Fibroblast of skin of back (primary cell): ENCODE measurements around the gene RAB15.

Experiments
- DNase-seq: peaks from one replicate; pipeline ENCODE4 v3.0.0-alpha.2; 2013

RAB15 gene

DNA sequence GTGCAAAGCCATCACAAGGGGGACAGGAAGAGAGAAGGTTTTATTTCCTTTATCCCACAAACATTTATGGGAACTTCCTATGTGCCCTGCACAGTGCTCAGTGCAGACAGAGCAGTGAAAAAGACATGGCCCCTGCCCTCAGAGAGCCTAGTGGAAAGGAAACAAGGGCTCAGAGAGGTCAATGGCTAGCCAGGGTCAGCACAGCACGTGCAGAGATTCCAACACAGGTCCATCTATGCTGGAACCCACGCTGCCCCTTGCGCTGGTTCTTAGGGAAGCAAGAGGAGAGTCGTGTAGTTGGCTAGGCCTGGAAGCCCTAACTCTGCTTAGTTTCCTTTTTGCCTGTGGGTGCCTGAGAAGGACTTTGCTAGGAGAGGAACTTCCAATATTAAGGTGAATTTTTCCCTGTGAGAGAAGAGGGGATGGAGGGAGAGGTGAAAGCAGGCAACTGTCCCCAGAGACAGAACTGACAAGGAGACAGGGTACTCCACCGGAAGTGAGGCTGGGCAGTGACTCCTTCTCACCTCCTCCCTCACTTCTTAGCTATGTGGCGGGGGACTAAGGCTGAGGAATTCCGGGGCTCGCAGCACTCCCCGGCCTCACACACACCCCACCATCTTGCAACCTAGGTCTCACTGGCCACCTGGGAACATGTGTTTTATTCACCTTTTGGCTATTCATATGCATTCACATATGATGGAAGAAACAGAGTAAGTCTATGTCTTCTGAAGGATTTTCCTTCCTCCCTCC lies 17.5 kb downstream of the RAB15 start:
- DNase-seq = no peak

DNA sequence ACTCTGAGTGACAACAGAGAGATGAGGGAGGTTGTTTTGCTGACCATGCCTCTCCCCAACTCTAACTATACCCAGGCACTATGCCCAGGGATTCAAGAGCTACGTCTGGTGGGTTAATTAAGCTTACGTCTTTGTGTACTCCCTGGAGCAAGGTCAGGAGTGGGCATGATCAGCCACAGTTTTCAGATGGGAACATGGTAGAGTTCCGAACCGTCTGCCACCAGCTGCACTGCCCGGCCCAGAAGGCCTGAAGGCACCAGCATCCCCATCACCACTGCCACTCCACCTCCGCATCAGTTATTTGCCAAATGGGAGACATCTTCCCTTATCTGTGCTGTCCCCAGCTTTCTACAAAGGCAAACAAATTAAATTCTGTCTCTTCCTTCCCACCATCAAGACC lies 18.5 kb downstream of the RAB15 start:
- DNase-seq = no peak

DNA sequence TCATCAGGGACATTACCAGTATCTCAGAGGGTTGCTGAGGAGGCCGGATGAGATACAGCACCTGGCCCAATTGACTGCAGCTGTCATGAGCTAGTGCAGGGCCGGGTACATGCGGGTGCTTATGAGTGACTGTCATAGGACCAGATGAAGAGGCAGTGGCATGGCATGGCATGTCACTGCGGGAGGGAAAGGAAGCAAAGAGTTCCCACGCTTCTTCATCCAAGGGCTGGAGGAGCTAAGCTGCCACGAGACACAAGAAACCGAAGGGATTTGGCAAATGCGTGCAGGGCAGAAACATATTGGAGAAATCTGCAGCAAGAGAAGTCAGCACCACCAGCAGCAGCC lies 18.9 kb downstream of the RAB15 start:
- no peak for DNase-seq

DNA sequence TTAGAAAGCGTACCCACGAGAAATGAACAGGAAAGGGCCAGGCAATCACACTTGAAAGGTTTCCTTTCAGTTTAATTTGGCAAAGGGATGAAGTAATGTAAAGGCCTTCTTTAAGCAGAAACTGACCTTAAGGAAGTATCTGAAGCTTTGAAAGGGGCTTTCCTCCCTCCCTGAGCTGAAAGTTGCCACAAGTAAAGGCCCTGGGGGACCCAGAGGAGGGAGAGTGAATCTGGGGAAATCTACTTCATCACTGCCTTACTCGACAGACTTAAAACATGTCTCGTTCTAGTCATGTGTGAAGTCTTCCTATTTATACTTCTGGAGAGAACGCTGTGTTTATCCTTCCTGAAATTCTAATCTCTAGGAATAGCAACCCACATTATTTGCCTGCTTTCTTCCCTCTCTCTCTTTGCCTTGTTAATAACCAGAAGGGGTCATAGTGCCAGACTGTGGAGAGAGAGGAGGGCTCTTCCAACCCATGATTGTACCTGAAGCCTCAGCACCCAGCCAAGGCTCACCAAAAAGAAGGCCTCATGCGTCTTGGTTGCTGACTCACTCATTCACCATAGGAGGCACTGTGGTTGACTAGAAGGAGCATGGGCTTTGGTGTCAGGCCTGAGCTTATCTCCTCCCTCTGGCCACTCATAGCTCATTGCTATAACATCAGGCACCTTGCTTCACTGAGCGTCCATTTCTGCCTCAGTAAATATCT lies 19.4 kb downstream of the RAB15 start:
- DNase-seq = no peak

DNA sequence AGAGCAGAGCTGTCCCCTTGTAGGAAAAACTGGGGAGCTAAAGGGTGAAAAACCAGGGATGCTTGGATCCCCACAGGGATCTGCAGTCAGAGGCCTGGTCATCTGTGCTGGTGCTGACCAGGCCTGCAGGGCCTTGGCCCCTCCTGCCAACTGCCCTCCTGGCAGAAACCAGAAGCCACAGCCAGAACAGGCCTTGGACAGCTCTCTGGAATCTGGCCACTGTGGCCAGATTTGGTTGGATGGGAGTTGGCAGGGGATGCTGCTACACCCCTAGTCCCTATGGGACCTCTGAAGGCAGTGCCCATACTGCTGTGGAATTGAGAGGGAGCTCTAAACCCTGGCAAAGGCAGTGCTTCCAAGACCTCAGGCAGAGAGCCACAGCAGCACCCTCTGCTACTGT lies 20.4 kb downstream of the RAB15 start:
- DNase-seq = no peak

DNA sequence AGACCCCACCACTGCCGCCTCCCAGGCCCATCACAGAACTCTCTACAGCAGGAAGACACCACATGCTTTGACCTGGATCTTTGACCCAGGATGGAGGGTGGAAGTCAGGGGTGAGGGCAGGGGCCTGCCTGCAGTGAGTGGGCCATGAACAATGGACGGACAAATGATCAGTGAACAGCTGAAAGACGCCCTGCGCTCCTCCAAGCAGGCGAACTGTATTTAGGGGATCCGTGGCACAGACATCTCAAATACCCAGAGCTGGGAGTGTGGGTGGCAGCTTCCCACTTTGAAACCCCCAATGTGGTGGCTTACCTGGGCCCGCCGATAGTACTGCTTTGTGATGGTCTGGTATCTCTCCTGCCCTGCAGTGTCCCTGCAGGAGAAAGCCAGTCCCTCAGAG lies 20.8 kb downstream of the RAB15 start:
- DNase-seq = no peak

DNA sequence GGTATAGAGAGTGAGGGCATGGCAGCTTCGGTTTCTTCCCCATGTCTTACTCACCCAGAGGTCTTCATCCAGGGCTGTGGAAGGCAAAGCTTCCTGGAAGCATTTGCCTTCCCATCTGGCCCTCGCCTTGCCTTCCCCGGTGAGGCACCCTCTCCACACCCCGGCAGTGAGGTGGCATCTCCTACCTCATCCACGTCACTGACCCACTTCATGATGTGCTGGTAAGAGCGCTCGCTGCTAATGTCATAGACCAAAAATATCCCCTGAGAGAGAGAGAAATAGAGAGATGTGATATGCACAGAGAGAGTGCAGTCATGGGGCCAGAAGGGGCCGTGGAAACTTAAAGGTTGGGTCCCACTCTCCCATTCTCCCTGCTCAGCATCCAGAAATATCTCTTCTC lies 21.2 kb downstream of the RAB15 start:
- no peak for DNase-seq

DNA sequence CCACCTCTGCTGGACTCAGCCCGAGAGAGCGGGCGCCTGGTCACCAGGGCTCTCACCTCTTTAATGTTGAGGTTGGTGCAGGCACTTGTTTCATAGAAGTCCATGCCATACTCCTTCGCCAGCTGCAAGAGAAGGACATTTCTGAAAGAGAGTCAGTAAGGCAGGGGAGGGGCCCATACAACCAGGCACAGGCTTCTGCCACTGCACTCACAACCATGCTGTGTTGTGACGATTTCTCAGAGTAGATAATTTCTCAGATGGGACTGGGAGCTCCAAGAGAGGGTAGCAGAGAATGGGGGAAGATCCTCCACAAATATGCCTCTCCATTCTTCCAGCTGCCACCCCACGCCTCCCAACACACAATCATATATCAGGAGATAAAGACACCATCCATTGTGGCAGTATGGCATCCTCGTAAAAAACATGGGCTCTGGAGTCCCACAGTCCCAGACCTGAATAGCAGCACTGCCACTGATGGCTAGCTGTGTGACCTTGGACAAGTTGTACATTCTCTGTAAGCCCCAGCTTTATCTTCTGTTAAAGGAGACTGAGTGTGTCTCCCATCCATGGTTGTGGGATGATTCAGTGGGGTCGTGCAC lies 23.4 kb downstream of the RAB15 start:
- no peak for DNase-seq

DNA sequence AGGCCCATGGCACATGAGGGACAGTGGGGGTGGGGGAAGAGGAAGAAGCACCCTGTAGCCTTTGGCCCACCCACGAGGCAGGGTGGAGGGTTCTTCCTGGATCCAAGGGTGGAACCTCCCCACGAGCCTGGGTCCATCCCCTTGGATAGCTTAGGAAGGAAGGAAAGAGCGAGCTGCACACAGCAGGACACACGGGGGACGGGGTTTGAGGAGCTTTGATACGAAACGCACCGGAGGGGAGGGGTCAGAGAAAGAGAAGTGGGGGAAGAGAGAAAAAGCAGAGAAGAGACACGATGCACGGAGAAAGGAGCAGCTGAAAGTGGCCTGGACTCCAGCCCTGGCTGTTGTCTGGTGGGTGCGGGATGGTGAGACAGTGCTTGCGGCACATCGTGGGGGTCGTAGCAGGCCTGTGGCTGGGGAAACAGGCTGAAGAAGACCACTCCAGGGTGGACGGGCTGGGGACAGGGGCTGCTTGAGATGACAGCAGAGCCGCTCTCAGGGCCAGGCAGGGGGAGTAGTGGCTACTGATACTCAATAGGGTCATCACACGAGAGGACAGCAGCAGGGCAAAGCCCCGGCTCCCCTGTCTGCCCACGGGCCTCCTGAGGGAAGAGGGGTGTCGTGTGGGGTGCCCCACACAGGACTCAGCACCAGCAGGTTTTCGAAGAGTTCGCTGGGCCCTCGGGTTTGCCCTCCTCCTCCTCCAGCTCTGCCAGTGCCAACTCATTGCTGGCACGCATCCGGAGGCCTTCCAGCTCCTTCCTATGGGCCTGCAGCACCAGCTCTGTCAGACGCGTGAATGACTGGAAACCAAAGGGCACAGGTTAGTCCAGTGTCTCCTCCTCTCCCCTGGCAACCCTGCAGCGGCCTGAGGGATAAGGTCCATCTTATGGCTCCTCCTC lies 24.2 kb downstream of the RAB15 start:
- no peak for DNase-seq

DNA sequence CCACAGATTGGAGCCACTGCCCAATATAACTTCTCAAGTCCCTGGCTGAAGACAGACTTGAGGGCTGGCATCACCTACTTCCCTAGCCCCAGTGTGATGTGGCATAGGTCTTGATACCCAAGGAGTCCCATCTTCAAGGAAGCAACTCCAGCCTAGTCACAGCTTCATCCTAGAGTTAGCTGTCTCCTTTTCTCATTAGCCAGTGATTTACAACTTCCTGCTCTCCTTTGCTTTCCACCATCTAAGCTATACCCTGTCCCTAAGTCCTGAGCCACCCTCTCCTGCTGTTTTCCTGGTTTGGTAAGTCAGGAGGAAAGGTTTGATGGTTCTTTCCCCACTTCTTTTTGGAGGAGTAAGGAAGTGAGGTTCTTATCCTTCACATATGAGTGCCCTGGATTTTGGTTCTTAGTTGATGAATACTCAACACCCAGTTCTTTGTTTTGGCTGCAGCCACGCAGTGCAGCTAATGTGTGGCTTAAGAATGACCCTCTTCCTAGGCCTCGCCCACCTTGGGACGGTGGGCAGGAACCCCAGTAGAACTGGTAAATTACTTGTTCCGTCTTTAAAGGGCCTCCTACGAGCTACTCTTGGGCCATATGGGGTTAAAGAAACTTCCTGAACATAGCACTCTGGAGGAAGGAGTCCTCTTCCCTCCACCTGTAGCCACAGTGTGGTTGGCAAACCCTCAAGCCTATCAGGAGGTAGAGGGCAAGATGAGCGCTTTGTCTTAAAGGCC lies 25.7 kb downstream of the RAB15 start:
- no peak for DNase-seq

DNA sequence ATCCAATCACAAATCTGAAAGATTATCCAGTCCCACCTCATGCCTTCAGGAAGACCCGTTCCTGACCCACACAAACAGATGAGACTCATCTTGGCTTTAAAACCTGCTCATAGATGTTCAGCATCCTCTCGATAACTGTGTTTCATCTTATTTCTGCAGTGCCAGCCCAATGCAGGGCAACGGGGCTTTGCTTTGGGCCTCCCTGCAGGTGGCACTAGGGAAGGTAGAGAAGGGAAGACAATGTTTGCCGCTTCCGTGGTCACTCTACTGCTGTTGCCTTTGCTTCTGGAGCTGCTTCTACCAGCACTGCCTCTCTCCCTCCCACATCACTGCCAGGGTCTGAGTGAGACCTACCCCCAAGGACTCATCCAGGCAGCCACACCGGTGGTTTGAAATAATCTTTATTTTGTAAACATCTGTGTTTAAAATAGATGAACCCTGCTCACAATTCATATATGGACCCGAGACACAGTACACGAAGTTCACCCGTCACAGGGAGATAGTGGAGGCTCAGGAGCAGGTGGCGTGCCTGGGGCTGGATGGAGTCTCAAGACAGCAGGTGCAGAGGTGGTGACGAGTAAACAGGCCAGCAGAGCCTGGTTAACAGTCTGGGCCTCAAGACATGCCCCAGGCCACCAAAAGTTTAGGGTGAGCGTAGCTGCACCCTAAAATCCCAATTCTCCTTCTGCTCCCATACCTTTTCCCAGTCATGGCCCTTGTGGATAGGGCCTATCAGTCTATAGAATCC lies 26.5 kb downstream of the RAB15 start:
- DNase-seq = no peak

DNA sequence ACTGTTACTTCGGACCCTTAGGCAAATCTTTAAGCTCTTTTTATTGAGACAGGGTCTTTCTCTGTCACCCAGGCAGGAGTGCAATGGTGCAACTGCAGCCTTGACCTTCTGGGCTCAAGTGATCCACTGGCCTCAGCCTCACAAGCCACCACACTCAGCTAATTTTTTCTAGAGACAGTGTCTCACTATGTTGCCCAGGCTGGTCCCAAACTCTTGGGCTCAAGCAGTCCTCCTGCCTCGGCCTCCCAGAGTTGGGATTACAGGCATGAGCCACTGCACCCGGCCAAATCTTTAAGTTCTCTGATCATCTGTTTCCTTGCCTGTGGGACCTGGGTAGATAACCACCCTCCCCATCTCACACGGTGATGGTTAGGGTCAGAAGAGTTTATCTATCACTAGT lies 27.3 kb downstream of the RAB15 start:
- DNase-seq = no peak

DNA sequence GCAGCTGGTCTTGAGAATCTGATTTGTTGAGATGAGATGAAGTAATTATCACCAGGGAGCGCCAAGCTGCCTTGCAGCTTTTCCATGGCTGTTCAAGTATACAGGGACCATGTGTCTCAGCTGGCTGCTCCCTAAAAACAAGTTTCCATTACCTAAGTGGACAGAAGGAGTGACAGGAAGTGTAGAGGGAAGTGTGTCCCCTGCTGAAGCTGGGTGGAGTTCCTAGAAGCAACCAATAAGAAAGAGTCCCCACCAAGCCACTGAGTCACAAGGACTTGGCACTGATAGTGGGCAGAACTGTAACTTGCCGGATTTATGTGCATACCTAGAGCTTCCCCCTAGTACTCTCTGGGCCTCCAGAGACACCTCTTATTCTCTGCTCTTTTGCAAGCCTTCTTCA lies 28.1 kb downstream of the RAB15 start:
- DNase-seq = no peak

DNA sequence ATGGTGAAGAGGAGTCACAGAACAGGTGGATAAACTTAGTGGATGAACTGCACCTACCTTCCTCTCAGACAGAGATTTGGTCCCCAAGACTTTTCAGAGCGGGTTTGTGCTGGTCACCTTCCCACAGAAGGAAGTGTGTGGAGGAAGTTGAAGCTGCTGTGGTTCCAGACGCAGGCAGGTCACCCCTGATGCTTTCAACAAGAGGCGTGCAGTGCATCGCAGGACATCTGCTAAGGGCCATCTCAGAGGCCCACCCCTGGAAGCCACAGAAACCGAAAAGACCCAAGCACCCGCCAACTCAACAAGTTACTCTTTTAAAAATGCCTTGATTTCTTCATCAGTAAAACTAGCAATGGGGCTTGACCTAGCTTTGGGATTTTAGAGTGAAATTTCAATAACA lies 28.6 kb downstream of the RAB15 start:
- no peak for DNase-seq

DNA sequence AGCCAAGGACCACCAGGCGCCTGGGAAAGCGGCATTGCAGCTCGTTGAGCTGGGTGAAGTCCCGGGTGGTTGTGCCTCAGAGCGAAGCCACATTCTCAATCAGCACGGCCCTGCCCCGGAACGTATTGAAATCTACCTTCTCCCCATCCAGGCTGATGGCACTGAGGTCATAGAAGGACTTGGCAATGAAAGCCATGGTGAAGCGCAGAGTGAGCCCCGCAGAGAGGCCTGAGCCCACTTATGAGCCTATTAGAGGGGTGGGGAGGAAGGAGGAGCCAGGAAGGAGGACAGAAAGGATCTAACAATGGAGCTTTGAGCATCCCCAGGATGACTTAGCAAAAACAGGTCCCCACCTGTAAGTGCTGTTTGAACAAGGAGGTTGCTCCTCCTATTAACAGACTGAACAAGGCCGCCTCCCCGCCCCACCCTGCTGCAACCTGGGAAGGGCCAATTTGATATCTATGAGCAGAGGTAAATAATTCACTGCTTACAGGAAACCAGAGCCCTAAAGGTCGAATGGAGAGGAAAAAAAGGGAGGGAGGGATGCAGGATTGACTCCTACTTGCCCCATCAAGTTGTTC lies 29.5 kb downstream of the RAB15 start, which contains the start of gene GPX2:
Gene GPX2 (minus strand): TSS at position 215 of the 581 bp plus-strand sequence. CDS start 19 bp downstream, at position 196.
- DNase-seq = no peak

DNA sequence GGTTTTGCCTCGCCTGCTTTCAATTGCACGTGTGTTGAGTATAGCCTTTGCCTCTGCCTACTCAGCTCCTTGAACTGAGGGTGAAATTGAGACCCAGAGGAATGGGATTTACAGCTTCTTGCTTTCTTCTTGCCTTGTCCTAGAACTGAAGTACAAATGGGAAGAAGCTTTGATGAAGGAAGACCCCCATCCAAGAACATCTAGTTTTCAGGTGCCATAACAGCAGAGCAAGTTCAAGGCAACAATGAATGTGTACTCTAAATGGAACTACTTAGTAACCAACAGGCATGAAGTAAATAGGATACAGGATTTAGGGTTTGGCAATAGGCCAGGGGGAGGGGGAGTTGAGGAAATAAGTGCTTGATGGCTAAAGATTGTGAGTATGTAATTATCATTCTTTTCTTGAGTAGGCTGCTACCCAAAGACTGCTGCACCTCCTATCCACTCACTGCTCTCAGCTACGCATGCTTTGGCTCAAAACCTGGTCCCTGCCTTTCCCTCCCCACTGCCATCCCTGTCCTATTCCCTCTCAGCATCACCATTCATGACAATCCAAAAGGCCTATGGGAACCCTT lies 31.7 kb downstream of the RAB15 start:
- DNase-seq = no peak

DNA sequence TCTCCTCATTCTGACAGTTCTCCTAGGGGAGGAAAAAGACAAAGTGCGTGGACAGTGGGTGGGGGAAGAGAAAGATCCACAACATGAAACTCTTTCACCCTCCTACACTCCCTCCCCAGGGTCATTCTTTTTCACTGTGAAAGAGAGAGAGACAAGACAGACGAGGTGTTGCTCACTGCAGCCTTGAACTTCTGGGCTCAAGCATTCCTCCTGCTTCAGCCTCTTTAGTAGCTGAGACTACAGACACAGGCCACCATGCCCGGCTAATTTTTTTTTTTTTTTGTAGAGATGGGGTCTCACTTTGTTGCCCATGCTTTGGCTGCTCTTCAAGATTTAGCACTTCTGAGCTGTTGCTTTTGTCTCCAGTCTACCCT lies 32.3 kb downstream of the RAB15 start:
- no peak for DNase-seq

DNA sequence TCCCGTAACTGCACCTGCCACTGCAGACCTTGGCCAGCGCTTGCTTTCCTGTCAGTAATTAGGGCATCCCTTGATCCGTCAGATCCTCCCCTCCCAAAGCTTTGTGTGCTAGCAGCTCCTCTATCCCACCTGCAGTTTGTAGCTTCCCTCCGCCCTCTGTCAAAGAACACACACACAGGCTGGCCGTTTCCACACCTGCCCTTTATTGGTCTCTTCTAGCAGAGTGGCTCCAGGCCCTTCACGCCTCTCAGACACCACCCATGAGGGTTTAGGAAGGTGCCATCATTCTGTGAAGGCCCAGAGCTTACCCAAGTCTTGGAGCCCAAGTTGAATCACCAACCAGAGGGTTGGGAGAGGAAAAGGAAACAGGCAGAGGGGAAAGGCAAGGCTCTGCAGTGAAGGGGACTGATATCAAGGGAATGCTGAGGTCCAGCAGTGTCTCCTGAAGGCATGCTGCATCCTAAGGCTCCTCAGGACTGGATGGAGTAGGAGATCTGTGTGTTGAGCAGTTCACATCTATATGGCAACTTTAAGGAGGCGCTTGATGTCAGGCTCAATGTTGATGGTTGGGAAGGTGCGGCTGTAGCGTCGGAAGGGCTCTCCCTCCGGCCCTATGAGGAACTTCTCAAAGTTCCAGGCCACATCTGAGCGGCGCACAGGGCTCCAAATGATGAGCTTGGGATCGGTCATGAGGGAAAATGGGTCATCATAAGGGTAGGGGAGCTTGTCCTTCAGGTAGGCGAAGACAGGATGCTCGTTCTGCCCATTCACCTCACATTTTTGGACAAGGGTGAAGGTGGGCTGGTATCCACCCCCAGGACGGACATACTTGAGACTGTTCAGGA lies 32.9 kb downstream of the RAB15 start:
- DNase-seq = no peak

DNA sequence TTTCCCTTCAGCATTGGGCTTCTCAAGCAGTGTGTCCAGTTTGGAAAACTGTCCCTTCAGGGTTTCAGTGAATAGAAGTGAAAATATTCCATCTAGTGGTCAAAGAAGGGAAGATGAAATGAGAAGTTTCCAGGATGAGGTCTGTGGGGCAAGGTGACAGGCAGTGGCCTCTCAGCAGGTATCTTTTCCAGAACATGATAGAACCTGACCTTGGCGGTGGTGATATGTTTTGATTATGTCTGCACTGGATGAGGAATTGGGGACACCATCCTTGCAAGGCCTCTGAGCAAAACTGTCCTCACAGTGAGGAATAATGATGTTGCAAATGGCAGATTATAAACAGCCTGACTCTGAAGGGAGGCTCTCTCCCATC lies 34.3 kb downstream of the RAB15 start:
- DNase-seq = peak; percentile 24
